ENCODE results near the gene MAP1A. TPM values are rescaled to one million over a fixed set of nuclear protein-coding genes. Genes with fewer than 3 reads are reported as not detected.

MAP1A gene
- total and polyA plus RNA-seq, 2 donors (not counting 3 experiments of a cell fraction or from before 2014, with no cell fraction given), result 0.68 to 4.8 TPM

DNA sequence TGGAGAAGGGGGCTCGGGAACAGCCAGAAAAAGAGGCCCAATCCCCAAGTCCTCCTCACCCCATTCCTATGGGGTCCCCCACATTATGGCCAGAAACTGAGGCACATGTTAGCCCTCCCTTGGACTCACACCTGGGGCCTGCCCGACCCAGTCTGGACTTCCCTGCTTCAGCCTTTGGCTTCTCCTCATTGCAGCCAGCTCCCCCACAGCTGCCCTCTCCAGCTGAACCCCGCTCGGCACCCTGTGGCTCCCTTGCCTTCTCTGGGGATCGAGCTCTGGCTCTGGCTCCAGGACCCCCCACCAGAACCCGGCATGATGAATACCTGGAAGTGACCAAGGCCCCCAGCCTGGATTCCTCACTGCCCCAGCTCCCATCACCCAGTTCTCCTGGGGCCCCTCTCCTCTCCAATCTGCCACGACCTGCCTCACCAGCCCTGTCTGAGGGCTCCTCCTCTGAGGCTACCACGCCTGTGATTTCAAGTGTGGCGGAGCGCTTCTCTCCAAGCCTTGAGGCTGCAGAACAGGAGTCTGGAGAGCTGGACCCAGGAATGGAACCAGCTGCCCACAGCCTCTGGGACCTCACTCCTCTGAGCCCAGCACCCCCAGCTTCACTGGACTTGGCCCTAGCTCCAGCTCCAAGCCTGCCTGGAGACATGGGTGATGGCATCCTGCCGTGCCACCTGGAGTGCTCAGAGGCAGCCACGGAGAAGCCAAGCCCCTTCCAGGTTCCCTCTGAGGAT is 10.6 kb downstream of the MAP1A start:
- no peak overlapping the region for H2AFZ ChIP-seq (ENCODE audit: low read depth, low read length)
- H3K9me3 ChIP-seq (replicated peaks; ENCODE audit: control insufficient read depth, insufficient read depth, low read length), result no peaks in the 10 kb centered on the region
- no peaks in the 10 kb centered on the region for H3K4me1 ChIP-seq (ENCODE audit: control insufficient read depth, extremely low read depth, insufficient read depth, low read length)
- CTCF ChIA-PET, result interaction anchor here (0.6 to 2.3 kb wide), 6 partner anchors 10 to 28 kb away, joined by 3 to 25 read pairs (median 3); partner anchors contain the start of gene MAP1A
- H3K4me3 ChIP-seq (replicated peaks in 1 of 3; ENCODE audit: insufficient read depth in 1 of 3, low read depth in 1 of 3, low read length in 3 of 3), result no peak overlapping the region
- dilution Hi-C loops (cut with MboI; ENCODE audit: extremely low pct_ligation_motif_present, low sequenced_read_pairs), result no loop called here
- intact Hi-C loops (cut with micrococcal nuclease), result no loop called here
- POLR2A ChIA-PET, result no interaction called here
- H3K9ac ChIP-seq (replicated peaks; ENCODE audit: extremely low read depth, insufficient read depth, low read length), result no peak overlapping the region
- no peaks in the 10 kb centered on the region for H3K36me3 ChIP-seq (ENCODE audit: control insufficient read depth in 2 of 2, extremely low read depth in 1 of 2, insufficient read depth in 2 of 2, low read length in 2 of 2)
- H3K27me3 ChIP-seq (ENCODE audit: control insufficient read depth in 2 of 2, insufficient read depth in 2 of 2, low read length in 2 of 2), result no peaks in the 10 kb centered on the region
- H3K4me2 ChIP-seq (ENCODE audit: insufficient read depth, low read length), result no peak overlapping the region
- no peaks in the 10 kb centered on the region for H4K20me1 ChIP-seq (replicated peaks; ENCODE audit: control insufficient read depth, extremely low read depth, insufficient read depth, low read length)
- TF ChIP-seq FOS (IDR thresholded peaks at IDR 0.05; ENCODE audit: borderline replicate concordance, insufficient read depth, low read length) (no peak), MYC (IDR thresholded peaks at IDR 0.05; ENCODE audit: low read depth, low read length) (no peak), EZH2 (IDR thresholded peaks at IDR 0.05; ENCODE audit: borderline replicate concordance, low read depth, low read length, severe bottlenecking) (no peak), POLR2A (IDR thresholded peaks at IDR 0.05; ENCODE audit: low read depth, low read length) (no peak), POLR2AphosphoS5 (IDR thresholded peaks at IDR 0.05; ENCODE audit: insufficient read depth, low read depth, low read length) (no peak), GATA2 (IDR thresholded peaks at IDR 0.05; ENCODE audit: insufficient read depth, insufficient read length, low read depth, low read length) (no peak), JUN (IDR thresholded peaks at IDR 0.05; ENCODE audit: borderline replicate concordance, insufficient read depth, insufficient read length, low read depth) (no peak)
- TF ChIP-seq, protein P1, sequence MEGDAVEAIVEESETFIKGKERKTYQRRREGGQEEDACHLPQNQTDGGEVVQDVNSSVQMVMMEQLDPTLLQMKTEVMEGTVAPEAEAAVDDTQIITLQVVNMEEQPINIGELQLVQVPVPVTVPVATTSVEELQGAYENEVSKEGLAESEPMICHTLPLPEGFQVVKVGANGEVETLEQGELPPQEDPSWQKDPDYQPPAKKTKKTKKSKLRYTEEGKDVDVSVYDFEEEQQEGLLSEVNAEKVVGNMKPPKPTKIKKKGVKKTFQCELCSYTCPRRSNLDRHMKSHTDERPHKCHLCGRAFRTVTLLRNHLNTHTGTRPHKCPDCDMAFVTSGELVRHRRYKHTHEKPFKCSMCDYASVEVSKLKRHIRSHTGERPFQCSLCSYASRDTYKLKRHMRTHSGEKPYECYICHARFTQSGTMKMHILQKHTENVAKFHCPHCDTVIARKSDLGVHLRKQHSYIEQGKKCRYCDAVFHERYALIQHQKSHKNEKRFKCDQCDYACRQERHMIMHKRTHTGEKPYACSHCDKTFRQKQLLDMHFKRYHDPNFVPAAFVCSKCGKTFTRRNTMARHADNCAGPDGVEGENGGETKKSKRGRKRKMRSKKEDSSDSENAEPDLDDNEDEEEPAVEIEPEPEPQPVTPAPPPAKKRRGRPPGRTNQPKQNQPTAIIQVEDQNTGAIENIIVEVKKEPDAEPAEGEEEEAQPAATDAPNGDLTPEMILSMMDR (IDR thresholded peaks at IDR 0.05; ENCODE audit: extremely low read depth in 1 of 2, insufficient read depth in 1 of 2, low read depth in 1 of 2, low read length in 2 of 2), result no peak
- TF ChIP-seq, protein P2, sequence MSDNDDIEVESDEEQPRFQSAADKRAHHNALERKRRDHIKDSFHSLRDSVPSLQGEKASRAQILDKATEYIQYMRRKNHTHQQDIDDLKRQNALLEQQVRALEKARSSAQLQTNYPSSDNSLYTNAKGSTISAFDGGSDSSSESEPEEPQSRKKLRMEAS (IDR thresholded peaks at IDR 0.05; ENCODE audit: insufficient read depth, insufficient read length), result no peak
- H3K27ac ChIP-seq (ENCODE audit: insufficient read depth, low read depth, low read length), result no peak overlapping the region
- FAIRE-seq (no peak), DNase-seq (ENCODE audit: low read depth, low spot score) (no peak)
- no peaks in the 10 kb centered on the region for H3K79me2 ChIP-seq (ENCODE audit: control insufficient read depth, insufficient read depth, low read length)
- no TSS peak for BruUV-seq (replicated peaks)
- H3K9me1 ChIP-seq (replicated peaks; ENCODE audit: control insufficient read depth, extremely low read depth, insufficient read depth, low read length), result no peaks in the 10 kb centered on the region

Measured in endothelial cell of umbilical vein (primary cell).